ENCODE data around the gene ADAMTS9. TPM values are rescaled to one million over a fixed set of nuclear protein-coding genes. Genes with fewer than 3 reads are reported as not detected.

The ADAMTS9 gene
- total and polyA plus RNA-seq, 12 donors: 9.7 to 102 (median 18.6) TPM

DNA sequence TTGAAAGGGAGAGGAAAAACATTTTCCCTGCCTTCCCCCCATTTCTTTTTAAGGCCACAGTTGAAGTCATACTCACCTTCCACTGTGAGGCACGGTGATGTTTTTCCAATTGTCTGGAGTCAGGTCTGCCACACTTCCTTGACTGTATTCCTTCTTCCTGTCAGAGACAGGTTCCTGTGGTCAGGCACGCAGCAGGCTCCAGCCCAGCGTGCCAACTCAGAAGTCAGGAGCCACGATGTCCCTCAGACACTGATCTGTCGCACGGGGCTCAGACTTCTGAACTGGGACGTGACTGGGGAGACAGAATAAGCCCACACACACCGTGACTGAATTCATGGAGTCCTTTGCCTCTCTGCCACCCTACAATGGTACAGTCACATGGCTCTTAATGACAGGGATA is 41.2 kb upstream of the ADAMTS9 start:
- H3K9me3 ChIP-seq: peaks cover 0 to 4% (median 0%) of the 10 kb centered on the region in 11 donors
- WGBS, 2 donors: 63 to 72% methylated on average over 8 of the region's 8 CpGs
- H3K27ac ChIP-seq: peak overlapping the region in 8 of 10 donors; percentile 36 to 86 (median 51)
- H3K36me3 ChIP-seq: no peaks in the 10 kb centered on the region
- no peaks in the 10 kb centered on the region for H3K27me3 ChIP-seq
- TF ChIP-seq, protein P1, sequence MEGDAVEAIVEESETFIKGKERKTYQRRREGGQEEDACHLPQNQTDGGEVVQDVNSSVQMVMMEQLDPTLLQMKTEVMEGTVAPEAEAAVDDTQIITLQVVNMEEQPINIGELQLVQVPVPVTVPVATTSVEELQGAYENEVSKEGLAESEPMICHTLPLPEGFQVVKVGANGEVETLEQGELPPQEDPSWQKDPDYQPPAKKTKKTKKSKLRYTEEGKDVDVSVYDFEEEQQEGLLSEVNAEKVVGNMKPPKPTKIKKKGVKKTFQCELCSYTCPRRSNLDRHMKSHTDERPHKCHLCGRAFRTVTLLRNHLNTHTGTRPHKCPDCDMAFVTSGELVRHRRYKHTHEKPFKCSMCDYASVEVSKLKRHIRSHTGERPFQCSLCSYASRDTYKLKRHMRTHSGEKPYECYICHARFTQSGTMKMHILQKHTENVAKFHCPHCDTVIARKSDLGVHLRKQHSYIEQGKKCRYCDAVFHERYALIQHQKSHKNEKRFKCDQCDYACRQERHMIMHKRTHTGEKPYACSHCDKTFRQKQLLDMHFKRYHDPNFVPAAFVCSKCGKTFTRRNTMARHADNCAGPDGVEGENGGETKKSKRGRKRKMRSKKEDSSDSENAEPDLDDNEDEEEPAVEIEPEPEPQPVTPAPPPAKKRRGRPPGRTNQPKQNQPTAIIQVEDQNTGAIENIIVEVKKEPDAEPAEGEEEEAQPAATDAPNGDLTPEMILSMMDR (IDR thresholded peaks at IDR 0.05): no peak
- peaks cover 6 to 44% (median 18%) of the 10 kb centered on the region in 9 donors for H3K4me1 ChIP-seq
- intact Hi-C loops (cut with DNase I): no loop called here
- ATAC-seq (peak; percentile 42 to 79 (median 70)), DNase-seq (no peak)
- no peak overlapping the region for H3K4me3 ChIP-seq

DNA sequence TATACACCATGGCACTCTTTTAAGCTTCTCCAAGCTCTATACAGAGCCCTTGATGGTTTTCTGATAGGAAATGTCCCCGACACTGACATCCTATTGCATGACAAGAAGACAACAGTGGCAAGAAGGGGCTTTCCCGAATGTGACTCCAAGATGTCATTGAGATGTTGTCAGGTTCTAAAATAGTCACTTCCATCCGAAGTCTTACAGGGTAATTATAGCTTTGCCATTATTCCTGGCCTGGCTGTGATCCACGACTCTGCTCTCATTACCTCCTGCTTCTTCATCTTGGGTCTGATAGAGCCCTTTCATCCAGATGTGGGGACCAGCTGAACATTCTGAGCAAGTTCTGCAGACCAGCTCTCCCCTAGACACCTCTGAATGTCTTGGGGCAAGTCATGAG is 40.6 kb upstream of the ADAMTS9 start:
- Histone ChIP-seq H3K4me3 (no peak overlapping the region), H3K4me1 (peaks cover 6 to 44% (median 18%) of the 10 kb centered on the region in 9 donors), H3K27ac (peak overlapping the region in 8 of 10 donors; percentile 36 to 86 (median 51)), H3K27me3 (no peaks in the 10 kb centered on the region), H3K9me3 (peaks cover 0 to 4% (median 0%) of the 10 kb centered on the region in 11 donors), H3K36me3 (no peaks in the 10 kb centered on the region)
- DNase-seq (peak in 1 of 2 donors; percentile 54), ATAC-seq (peak; percentile 39 to 92 (median 82))
- WGBS, 2 donors: 14 to 16% methylated on average over 4 of the region's 4 CpGs
- intact Hi-C loops (cut with DNase I): no loop called here
- TF ChIP-seq, protein P1 (IDR thresholded peaks at IDR 0.05): no peak

DNA sequence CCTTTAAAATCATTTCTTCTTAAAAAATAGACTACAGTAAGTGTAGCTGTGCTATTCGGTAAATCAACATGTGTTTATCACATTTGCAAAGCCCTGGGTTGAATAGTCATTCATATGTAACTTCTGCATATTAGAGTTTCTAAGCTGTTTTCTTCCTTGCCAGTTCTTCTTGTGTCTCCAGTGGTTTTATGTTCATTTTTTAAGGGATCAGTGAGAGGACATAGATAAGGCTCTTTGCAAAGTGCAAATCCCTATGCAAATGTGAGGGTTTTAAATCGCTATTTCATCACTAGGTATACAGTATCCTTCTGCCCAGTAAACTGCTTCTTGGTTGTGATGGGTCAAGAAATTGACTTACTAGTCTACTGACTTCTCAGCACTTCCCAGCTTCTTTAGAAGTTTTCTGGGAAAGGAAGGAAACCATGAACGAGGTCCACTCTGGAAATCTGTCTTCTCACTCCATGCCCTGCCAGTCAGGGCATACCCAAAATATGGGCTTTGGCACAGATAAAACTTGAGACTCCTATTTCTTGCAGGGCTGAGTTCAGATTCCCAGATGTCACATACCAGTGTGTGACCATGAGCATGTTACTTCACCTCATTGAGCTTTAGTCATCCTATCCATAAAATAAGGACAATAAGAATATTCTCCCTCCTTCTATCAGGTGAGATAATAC is 38.8 kb upstream of the ADAMTS9 start:
- peaks cover 0 to under 1% (median 0%) of the 10 kb centered on the region in 11 donors for H3K9me3 ChIP-seq
- no peak overlapping the region for H3K4me3 ChIP-seq
- H3K4me1 ChIP-seq: peaks cover 6 to 44% (median 18%) of the 10 kb centered on the region in 9 donors
- 67 to 72% methylated on average over 3 of the region's 3 CpGs for whole genome bisulfite sequencing, 2 donors
- H3K27ac ChIP-seq: no peak overlapping the region
- H3K27me3 ChIP-seq: no peaks in the 10 kb centered on the region
- ATAC-seq (no peak), DNase-seq (no peak)
- H3K36me3 ChIP-seq: no peaks in the 10 kb centered on the region
- TF ChIP-seq, protein P1 (IDR thresholded peaks at IDR 0.05): no peak
- intact Hi-C loops (cut with DNase I): no loop called here

GRCh38 chr3:64718976-64719375 is 31.2 kb upstream of the ADAMTS9 start:
- Histone ChIP-seq H3K36me3 (peaks cover 0 to 16% (median 0%) of the 10 kb centered on the region in 9 donors), H3K27me3 (no peaks in the 10 kb centered on the region), H3K27ac (no peak overlapping the region), H3K4me3 (no peak overlapping the region), H3K4me1 (peaks cover 0 to 29% (median 14%) of the 10 kb centered on the region in 9 donors), H3K9me3 (no peaks in the 10 kb centered on the region)
- 89 to 95% methylated on average over 4 of the region's 4 CpGs for WGBS, 2 donors
- intact Hi-C loops (cut with DNase I): loop anchor here in 1 of 10 donors (10.0 kb wide), 1 partner anchor 56 kb away; no protein-coding TSS in a partner anchor
- TF ChIP-seq, protein P1 (IDR thresholded peaks at IDR 0.05): no peak
- no peak for DNase-seq
- ATAC-seq: no peak
